Measurements from ENCODE around the gene CASZ1. TPM values are rescaled to one million over a fixed set of nuclear protein-coding genes. Genes with fewer than 3 reads are reported as not detected.

Gene CASZ1
- total RNA-seq, 1 donor = 0.09 TPM

DNA sequence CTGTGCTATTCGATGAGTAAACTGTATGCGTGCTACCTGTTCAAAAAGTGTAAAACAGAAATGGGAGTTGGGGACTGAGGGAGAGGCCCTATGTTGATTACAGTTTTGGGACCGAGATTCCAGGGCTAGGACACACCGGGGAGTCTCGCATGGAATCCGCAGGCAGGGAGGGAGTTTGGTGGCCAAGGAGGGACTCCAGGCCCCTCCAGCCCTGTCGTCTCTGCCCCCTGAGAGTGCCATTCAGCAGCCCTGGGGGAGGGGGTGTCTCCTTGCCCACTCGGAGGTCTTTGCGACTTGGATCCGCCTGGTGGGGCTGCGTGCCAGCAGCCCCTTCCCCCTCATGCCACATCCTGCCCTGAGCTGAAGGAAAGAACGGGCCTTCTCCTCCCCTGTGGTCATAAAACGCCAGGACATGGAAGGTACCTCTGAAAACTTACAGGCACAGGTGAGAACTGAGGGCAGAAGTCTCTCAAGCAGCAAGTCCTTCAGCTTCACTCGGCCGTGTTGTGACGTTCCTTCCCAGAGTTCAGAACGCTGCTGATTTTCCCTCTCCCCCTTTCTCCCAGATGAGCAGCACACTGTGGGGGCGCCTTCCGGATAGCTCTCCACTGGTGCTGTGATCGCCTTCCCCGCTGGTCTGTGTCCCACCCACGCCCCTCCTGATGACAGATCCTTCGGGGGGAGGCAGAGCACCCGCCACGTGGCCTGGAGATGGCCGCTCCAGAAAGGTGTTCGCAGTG lies 180.3 kb downstream of the CASZ1 start:
- H3K4me3 ChIP-seq (ENCODE audit: low read depth, low read length) = no peak overlapping the region
- TF ChIP-seq, protein P1, sequence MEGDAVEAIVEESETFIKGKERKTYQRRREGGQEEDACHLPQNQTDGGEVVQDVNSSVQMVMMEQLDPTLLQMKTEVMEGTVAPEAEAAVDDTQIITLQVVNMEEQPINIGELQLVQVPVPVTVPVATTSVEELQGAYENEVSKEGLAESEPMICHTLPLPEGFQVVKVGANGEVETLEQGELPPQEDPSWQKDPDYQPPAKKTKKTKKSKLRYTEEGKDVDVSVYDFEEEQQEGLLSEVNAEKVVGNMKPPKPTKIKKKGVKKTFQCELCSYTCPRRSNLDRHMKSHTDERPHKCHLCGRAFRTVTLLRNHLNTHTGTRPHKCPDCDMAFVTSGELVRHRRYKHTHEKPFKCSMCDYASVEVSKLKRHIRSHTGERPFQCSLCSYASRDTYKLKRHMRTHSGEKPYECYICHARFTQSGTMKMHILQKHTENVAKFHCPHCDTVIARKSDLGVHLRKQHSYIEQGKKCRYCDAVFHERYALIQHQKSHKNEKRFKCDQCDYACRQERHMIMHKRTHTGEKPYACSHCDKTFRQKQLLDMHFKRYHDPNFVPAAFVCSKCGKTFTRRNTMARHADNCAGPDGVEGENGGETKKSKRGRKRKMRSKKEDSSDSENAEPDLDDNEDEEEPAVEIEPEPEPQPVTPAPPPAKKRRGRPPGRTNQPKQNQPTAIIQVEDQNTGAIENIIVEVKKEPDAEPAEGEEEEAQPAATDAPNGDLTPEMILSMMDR (IDR thresholded peaks at IDR 0.05; ENCODE audit: insufficient read depth, low read length) = no peak
- no peak for DNase-seq (ENCODE audit: low read depth)

DNA sequence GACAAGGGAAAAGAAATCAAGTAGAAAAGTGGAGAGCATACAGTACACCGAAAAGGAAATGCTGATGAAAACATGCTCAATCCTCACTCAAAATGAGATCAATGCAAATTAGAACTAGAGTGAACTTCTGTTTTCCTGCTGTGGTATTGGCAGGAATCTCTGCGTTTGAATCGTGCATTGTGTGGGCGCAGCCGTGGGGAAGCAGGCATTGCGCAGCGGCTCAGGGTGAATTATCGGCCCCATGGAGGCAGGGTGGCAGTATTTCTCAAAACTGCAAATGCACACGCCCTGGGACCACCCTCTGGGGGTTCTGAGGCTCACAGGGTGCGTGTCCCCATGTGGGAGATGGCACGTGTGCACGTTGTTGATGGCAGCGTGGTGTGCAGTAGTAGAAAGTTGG lies 181.1 kb downstream of the CASZ1 start:
- no peak overlapping the region for H3K4me3 ChIP-seq (ENCODE audit: low read depth, low read length)
- no peak for DNase-seq (ENCODE audit: low read depth)
- TF ChIP-seq, protein P1 (IDR thresholded peaks at IDR 0.05; ENCODE audit: insufficient read depth, low read length) = no peak

DNA sequence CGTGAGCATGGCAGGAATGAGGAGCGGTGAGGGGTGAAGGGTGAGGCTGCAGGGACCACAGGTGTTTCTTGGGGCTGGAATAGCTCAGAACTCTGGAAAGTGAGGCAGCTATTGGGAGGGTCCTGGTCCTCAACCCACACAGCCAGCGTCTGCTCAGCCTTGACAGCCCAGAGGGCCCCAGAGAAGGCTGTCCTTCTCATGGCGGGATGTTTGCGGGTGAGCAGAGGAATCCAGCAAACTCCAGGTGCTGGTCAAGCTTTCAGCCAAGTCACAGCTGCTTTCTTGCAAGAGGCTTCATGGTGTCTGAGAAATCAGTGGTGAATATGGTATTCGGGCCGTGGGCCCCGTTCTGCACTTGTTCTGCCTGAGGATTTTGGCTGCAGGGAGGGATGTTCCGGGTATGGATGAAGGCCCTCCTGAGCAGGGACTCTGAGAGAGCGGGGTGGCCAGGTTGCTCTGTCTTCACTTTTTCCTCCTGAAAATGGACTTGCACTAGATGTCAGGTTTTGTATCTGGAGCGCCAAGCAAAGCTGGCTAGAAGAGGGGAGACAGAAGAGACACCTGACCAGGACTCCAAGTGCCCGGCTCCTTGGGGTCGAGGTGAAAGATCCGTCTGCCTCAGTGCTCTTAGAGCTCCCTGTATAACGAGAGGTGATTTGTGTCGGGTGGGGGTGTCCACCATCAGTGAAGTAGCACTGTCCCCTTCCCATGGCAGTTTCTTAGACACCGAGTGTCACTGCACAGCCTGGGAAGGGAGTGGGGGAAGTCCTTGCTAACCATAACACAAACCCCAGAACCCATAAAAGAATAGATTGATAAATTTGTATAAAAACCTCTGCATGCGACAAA lies 181.8 kb downstream of the CASZ1 start:
- H3K4me3 ChIP-seq (ENCODE audit: low read depth, low read length) = no peak overlapping the region
- TF ChIP-seq, protein P1 (IDR thresholded peaks at IDR 0.05; ENCODE audit: insufficient read depth, low read length) = no peak

DNA sequence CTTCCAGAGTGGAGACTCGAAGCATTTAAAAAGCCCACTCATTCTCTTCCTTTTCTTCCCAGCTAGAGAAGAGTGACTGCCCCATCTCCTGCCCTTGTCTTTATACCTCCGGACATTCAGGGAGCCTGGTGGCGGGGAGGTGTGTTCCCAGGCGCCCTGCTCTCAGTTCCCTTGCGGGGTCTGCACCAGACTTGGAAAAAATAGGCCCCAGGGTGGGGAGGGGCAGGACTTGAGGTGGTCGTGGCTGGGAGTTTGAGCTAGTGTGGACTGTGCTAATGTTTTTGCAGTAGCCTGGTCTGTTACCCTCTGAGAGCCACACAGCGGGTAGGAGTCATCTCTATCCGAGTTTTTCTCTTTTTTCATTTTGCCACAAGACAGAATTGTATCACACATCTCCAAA lies 182.6 kb downstream of the CASZ1 start:
- TF ChIP-seq, protein P1 (IDR thresholded peaks at IDR 0.05; ENCODE audit: insufficient read depth, low read length) = no peak
- DNase-seq (ENCODE audit: low read depth) = no peak
- no peak overlapping the region for H3K4me3 ChIP-seq (ENCODE audit: low read depth, low read length)

More for the DNA sequence above, 181.8 kb downstream of the CASZ1 start:
- no peak for DNase-seq (ENCODE audit: low read depth)

DNA sequence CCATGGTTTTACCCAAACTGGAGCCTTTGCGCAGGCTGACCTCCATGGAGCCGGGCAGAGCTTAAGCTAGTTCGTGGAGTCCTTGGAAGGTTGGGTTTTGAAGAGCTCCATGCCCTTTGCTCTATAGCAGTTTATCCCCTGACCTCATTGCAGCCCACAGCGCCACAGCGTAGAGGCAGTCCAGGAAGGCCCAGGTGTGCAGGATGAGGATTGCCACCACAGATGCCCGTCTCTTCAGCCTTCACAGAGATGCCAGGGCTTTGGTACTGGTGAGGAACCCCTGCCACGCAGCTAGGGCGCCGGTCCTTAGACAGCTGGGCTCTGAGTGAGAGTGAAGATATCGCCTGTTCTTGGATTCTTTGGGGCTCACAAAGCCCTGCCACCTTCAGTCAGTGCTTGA lies 183.1 kb downstream of the CASZ1 start:
- H3K4me3 ChIP-seq (ENCODE audit: low read depth, low read length) = no peak overlapping the region
- TF ChIP-seq, protein P1 (IDR thresholded peaks at IDR 0.05; ENCODE audit: insufficient read depth, low read length) = no peak
- DNase-seq (ENCODE audit: low read depth) = no peak

- TF ChIP-seq, protein P1 (IDR thresholded peaks at IDR 0.05; ENCODE audit: insufficient read depth, low read length) = no peak
- no peak overlapping the region for H3K4me3 ChIP-seq (ENCODE audit: low read depth, low read length)
- DNase-seq (ENCODE audit: low read depth) = no peak
Observed at GRCh38 chr1:10612436-10613160, 183.8 kb downstream of the CASZ1 start.
